GM19043 (cell line): ENCODE results near the gene PRKCZ.

ENCODE experiments used
- ATAC-seq: cut with Tn5 transposase; IDR thresholded peaks from one replicate; pipeline ENCODE4 v1.9.1; 2021; ENCODE audit warnings: low read depth; ENCODE audit not compliant: unreplicated experiment

The PRKCZ gene

DNA sequence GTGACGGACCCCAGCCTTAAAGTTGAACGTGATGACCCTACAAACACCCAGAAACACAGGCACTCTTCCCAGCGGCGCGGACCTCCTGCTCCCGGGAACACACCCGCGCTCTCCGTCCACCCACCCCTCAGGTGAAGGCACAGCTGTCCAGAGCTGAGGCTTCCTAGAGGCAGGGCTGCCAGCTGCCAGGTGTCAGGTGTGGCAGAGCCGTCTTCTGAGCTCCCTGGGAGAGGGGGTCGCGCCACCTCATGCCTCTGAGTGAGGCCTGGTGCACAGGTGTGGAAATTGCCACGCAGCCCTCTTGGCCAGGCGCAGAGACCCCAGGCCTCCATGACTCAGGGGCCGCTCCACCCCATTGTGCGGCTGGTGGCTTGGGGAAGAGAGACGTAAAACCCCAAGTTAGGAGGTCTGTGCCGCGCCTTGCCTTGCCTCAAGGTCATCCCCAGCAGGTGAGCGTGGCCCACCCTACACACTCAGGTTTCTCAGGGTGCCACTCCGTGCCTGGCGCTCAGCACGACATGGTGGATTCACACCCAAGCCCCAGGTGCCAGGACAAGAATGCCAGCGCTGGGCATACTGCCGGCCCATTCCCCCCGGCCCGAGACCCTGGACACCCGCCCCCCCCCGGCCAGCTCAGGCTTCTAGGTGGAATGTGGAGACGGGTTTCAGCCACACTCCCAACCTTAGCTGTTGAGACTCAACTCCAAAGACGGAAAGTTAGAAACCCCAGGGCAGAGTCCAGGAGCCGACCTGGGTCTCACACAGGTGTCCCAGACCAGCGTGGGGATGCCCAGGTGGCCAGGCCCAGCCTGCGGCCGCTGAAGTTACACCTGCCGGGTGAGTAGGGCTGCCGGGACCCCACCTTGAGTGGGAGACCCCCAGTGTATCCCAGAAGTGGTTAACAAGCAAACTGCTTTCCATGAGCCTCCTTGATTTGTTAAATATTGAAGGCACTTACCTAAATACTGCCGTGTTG is 136.0 kb downstream of the PRKCZ start:
- ATAC-seq: no peak

DNA sequence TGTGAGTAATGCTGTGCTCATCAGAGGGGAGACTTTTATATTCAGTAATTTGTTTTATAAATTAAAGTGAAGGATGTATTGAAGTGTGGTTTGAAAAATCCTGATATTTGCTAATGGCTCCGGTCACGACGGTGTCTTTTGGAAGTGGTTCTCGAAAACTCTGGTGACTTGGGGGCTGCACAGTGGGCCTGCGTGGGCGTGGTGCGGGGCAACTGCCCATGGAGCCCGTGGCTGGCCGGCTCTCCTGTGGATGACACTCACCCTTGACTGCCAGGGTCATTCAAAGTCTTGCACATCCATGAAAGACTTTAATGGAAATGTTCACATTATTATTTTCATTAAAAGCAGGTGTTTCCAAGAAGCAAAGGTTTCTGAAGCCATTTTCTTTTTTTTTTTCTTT is 136.7 kb downstream of the PRKCZ start:
- no peak for ATAC-seq

DNA sequence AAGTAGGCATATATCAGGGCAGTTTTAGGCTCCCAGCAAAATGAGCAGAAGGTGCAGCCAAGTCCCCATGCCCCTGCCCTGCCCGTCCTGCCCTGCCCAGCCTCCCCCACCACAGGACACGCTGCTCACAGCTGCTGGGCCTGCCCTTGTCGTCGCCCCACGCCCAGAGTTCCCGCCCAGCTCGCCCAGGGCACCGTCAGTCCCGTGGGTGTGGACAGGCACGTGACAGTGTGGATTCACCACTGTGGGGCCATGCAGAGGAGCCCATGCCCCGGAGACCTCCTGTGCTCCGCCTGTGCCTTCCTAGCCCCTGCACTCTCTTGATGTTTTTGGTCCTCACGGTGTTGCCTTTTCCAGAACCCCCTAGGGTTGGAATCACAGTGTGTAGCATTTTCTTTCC is 137.4 kb downstream of the PRKCZ start:
- ATAC-seq: no peak

DNA sequence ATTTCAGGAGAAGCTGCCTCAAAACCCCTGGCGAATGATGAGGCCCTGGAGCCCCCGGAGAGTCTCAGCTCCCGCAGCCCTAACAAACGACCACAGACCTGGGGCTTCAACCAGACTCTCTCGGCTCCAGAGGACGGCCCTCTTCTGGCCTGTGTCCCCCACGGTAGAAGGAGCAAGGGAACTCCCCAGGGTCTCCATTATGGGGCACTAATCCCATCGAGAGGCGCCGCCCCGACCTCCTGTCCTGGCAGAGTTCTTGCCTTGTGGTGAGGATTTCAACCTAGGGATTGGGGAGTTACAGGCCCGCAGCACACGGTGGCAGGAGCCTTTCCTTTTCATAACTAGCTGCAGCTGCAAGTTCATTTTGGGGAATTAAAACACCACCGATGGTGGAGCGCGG is 138.1 kb downstream of the PRKCZ start:
- no peak for ATAC-seq

DNA sequence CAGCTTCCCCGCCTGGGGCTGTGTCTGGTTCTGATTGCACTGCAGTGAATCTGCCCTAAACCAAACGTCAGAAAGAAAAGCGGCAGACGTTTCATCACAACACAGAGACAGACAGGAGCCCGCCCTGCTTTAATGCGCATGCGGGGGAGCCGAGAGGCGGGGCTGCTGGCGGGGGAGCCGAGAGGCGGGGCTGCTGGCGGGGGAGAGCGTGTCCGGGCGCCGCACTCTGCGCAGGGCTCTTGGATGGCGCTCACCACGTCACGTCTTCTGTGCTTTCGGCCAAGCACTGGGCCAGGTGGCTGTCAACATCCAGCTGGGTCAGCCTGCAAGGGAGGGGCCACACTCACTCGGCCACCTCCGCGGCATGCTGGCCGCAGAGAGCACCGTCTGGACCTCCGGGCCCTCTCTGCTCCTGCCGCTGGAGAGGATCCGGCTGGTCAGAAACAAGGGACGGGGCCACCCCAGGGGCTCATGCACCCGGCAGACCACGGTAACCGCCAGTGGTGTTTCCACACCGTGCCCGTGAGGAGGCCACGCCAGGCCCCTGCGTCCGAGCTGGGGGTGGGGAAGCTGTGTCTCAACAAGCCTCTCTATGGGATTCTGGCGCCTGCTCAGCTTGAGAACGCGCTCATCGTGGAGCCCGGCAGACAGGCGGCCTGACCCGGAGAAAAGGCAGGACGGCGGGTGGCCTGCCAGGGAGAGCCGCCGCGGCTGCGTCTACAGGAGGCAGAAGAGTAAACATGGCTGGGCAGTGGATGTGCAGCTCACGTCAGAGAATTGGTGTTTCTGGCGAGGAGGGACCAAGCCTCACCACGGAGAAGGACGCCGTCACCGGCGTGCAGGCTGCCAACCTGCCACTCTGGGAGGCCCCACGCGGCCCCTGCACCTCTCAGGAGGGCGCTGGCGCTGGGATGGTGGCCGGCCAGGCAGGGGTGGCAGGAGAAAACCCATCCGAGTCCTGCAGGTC is 139.5 kb downstream of the PRKCZ start:
- peak; percentile 73 for ATAC-seq

DNA sequence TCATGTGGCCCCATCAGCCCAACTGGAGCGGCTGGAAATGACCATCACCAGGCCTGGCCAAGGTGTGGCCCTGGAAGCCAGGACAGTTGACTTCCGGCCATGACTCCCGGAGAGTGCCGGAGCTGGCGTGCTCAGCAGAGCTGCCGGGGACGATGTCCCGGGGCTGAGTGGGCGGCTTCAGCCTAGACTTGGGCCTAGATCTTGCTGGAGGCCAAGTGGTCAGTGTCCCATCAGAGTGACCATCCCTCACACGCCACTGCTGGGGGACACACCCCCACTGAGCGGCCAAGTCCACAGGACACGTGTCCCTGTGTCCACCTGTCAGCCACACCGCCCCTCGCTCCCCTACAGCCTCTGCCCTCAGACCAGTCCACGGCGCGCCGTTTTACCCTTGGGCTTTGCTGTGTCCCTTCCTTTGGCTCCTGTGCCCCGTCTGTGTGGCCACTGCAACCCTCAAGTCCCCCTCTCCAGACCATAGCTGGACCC is 140.3 kb downstream of the PRKCZ start:
- no peak for ATAC-seq

DNA sequence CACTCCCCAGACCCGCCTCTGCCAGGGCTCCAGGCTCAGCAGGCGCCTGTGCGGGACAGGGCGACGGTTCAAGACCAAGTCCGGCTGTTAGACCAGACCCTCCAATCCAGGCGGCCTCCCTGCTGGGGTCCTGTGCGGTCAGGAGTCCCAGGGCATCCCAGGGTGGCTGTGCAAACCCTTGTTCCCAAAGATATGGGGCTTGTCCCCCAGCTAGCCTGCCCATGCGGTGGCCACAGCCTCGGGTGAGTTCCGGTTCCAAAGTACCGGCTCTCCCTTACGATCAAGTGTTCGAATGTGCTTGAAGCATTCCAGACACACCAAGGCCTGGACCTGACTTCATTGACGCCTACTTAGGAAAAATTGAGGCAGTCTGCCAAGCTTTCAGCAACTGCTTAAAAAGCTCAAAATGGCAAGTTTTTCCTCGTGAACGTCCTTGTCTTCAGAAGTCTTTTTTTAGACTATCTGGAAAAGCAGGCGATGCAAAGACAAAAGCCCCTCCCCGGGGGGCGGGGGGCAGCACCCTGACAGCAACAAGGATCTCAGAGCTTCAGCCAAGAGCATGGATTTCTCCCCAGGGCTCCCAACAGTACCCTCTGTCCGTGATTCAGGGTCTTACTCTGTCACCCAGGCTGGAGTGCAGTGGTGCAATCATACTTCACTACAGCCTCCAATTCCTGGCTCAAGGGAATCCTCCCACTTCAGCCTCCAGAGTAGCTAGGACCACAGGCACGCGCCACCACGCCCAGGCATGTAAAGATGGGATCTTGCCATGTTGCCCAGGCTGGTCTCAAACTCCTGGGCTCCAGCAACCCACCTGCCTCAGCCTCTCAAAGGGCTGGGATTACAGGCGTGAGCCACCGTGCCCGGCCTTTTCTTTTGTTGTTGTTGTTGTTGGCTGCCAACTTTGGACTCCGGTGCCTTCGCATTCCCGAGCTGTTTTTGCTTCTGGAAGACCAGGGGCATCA is 142.1 kb downstream of the PRKCZ start:
- no peak for ATAC-seq

DNA sequence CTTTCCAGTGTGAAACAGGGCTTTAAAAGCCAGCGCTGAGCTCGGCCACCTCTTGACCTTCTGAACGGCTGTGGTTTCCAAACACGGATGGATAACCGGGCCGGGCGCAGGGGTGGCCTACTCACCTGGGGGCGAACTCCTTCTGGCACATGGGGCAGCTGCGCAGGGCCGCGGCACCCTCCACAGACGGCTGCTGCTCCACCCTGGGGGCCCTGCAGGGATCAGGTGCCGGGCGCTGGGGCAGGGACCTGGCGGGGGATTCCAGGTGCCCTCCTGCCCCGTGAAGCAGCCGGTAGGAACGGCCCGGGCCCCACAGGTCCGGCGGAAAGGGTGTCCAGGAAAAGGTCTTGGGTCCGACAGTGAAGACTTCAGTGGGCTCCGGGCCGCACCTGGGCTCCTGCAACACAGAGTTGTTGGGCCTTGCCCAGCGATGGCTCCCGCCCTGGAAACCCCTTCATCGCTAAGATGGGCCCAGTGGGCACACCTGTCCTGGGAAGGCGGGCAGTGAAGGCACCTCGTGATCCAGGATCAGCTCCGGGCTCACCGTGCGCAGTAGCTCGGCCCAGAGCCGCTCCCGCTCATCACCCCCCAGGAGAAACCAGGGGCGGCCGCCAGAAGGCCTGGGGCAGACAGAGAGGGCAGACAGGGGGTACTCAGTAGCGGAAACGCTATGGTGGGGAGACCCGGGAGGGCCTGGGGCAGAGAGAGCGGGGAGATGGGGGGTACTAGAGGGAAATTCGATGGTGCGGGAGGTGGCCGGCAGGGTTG is 143.5 kb downstream of the PRKCZ start:
- ATAC-seq: no peak

DNA sequence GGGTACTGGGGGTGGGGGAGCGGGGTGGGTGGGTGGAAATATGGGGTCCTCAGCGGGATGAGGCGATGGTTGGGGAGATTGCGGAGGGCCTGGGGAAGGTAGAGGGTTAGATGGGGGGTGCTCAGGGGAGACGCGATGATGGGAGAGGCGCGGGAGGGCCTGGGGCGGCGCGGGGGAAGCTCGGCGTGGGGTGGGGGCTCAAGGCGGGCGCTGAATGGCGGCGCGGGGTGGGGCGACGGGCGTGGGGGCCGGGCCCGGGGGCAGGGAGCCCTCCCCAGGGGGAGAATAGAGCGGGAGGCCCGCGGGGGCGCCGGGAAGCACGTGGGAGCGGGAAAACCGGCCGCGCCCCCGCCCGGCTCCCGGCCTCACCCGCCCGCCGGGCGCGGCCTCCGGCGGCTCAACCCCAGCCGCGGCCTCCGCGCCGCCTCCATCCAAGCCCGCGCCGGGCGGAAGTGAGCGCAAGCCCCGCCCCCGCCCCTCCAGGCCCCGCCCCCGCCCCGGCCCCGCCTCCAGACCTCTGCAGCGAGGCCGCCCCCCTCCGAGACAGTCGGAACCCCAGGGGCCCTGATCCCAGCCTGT is 144.2 kb downstream of the PRKCZ start, which contains the start of gene FAAP20:
Gene FAAP20, minus strand, starts transcription at position 454 of the 579 bp plus-strand sequence. Its CDS starts 23 bp downstream, at position 431.
- peak; percentile 42 for ATAC-seq

DNA sequence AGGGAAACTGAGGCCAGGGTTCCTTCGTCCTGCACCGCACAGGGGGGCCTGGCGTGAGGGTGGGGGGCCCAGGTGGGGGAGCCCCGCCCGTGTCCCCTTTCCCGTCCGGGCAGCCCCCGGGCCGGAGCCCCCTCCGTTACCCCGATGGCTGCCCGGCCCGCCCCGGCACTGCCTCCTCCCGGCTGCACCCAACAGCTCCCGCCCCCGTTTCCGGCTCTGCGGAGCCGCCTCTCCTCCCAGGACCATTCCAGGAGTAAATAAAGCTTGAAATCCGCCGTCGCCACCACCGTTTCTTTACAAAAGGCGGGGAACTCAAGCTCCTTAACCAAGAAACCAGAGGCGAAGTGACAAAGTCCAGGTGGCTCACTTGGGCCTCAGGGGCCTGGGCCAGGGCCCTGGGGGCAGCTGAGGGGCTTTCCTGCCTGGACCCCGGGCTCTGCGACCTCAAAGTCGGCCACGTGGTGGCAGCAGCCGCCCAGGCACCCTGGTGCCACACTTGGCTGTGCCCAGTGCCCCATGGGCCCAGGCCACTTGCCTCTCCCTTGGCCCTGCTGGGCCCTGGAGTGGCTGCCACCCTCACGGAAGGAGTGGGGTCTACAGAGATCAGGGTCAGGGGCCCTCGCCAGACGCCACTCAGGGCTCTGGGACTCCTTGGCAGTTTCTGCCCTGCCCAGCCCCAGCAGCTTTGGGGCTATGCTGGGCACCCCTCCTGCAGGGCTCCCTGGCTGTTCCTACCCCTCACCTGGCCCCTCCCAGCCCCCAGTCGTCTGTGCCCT is 144.9 kb downstream of the PRKCZ start:
- peak; percentile 53 for ATAC-seq

DNA sequence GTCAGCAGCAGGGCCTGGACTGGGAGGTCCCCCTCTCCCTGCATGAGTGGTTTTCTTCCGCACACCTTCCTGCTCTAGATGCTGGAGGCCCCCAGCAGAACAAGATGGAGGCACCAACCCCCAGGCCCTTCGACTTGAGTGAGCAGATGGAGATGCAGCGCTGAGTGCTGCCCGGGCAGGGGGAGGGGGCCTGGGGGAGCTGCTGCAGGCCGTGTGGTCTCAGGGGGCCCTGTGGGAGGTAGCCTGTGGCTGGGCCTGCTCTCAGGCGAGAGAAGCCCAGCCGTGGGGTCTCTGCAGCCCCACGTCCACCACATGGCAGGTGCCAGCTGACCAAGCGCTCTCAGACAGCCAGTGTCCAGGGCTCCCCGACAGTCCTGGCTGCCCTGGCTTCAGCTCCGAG is 145.6 kb downstream of the PRKCZ start:
- ATAC-seq: no peak

DNA sequence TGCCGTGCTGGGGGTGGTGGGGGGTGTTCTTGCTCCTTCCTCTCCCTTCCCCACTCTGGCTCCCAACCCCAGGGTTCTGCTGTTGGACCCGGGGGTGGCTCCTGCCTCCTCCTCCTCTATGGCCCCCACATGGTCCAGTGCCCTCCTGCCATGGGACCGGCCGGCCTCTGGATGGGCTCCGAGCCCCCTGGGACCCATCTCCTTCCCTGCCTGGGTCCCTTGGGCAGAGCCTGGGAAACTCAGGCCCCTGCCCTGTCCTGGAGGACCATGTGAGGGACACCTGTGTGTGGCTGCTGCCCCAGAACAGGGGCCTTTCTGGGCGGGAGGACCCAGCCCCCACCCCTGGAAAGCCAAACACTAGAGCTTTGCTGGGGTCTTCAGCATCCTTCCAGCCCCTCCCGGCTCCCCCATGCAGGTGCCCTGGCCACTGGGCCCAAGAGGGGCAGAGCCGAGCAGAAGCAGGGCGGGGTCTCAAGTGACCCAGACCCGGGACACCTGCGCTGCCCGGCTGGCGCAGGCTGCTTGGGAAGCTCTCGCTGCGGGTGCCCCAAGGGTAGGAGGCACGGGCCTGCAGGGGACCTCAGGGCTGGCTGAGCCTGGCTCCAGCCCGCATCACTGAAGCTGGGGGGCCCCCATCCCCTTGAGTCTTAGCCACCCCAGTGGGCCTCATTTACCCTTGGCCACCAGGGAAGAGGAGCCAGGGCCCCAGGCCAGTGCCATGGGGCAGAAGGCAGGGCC is 146.9 kb downstream of the PRKCZ start:
- no peak for ATAC-seq

DNA sequence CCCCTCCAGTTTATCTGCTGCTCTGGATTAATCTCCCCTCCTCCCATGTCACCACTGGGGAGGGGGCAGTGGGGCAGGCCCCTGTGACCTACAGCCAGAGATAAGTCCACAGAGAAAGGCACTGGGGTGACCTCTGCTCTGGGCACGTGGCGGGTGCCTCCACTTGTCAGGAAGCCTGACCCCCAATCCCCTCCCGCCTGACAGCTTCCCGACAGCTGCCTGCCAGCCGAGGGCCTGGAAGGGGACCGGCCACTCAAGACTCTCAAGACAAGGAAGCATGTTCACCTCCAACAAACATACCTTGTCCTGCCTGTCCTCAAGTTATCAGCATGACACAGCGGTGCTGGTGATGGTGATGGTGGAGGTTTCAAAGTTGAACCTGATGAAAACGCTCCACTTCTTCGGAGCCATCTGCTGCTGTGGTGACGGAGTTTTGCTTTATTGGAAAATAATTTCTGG is 147.5 kb downstream of the PRKCZ start:
- no peak for ATAC-seq

DNA sequence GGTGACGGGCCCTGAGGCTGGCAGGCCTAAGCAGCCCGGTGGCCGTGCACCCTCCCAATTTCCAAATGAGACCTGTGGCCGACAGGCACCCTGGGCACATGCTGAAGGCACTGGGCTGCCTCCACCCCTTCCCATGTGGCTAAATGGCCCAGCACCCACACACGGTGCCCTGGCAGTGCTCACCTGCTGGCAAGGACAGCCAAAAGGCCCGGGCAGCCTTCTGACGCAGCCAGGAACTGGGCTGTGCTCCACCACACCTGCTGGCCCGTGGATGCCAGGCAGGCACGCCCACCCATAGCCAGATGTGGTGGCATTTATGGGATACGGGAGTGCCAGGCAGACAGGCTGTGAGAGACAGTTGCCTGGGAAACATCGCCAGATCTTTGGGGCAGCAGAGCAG is 148.4 kb downstream of the PRKCZ start:
- no peak for ATAC-seq

DNA sequence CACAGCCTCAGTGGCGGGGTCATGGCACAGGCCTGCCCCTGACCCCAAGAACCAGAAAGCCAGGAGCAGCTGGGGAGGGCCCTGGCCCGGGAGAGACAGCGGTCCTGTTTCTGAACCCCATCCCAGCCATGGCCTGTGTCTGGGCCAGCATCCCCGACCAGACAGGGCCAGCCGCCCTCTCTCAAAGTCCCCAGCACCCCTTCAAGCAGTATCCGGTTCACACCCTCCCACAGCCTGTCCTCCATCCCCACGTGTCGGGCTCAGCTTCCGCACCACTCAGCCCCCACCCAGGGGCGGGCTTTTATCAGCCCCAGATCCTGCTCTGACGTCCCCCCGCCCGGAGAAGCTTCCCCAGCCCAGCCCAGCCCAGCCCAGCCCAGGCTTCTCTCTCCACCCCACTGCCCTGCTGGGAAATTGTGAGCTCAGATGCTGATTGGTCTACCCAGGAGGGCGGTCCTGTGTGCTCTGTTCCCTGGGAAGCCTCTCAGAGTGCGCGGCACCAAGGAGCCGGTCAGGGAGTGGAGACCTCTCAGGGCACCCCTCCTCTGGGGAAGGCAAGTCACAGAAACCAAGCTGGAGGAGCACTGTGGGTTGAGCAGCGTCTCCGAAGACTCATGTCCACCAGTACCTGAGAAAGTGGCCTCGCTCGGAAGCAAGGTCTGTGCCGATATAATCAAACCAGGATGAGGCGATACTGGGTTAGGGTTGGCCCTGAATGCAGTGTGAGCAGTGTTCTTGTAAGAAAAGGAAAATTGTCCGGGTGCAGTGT is 149.0 kb downstream of the PRKCZ start:
- no peak for ATAC-seq

DNA sequence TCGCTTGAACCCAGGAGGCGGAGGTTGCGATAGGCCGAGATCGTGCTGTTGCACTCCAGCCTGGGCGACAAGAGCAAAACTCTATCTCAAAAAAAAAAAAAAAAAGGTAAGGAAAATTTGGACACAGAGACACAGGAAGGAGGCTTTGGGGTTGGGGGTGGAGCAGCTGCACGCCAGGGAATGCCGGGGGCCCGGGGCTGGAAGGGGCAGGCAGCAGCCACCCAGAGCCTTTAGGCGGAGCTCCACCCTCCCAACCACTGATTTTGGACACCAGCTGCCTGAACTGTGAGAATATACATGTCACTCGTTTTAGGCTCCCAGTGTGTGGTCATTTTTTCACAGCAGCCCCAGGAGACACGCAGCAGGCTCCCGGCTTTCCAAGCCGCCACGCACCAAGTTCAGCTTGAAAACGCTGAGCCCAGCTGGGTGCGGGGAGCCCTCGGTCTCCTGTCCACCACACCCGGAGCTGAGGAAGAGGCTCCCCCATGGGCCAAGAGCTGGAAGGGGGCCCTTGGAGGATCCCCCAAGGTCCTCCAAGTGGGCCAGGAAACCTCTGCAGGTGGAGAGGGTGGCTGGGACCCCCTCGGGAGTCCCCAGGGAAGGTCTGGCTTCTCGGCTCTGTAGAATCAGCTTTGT is 150.2 kb downstream of the PRKCZ start:
- ATAC-seq: no peak
